NT2/D1 (cell line): Measurements from ENCODE around the gene DPH3.

Experiments used
- SUZ12 ChIP-seq: IDR thresholded peaks from 2 replicates; pipeline ENCODE4 v1.6.1; 2011; ENCODE audit not compliant: insufficient read length, insufficient read depth; ENCODE audit errors: extremely low read depth
- YY1 ChIP-seq: IDR thresholded peaks from 2 replicates; pipeline ENCODE4 v1.6.1; 2011; ENCODE audit not compliant: insufficient read length, insufficient read depth

DNA sequence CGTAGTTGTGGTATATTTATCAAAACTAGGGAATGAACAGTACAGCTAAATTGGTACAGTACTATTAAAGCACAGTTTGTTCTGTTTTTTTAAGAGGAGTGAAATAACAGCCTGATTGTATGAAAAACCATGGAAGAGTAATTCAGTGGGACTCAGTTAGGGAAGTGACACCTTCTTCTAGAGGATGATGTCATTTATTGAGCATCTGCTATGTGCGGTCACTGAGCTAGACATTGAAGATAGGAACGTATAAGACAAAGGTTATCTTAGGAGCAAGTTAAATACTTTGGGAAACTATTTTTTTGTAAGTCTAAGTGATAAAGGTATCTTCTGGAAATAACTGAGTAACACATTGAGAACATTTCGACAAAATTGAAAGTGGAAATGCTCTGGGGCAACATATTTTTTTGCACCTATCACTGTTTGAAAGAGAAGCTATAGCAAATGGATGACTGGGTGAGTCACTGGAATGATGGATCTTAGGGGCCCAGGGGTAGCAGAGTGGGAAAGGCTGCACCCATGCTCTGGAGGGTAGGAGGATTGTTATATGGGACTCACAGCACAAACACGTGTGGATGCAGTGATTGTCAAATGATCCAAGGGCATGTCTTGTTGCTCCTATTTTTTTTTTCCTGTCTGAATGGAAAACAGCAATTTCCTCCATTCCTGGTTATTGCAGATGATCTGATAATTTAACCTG lies 43.2 kb upstream of the DPH3 start:
- TF ChIP-seq SUZ12, result no peak
- no peak for TF ChIP-seq YY1
